DMS 273 (cell line): ENCODE data around the gene ADAMTSL3.
"Not testable (repeated sequence)": the region's sequence is repeated elsewhere in the genome, so short reads cannot be mapped to it uniquely, and the experiment has no call there.

Experiments
- DNase-seq: peaks from one replicate; lab custom pipeline; 2025; ENCODE audit not compliant: unreplicated experiment; lab: John Stamatoyannopoulos, UW

The ADAMTSL3 gene

GRCh38 chr15:84006421-84006820 is 352.5 kb downstream of the ADAMTSL3 start:
- DNase-seq = no peak

GRCh38 chr15:84009616-84010015 is 355.7 kb downstream of the ADAMTSL3 start:
- DNase-seq = no peak

GRCh38 chr15:84010246-84010645 is 356.3 kb downstream of the ADAMTSL3 start:
- no peak for DNase-seq

GRCh38 chr15:84016371-84016770 is 362.4 kb downstream of the ADAMTSL3 start:
- no peak for DNase-seq

GRCh38 chr15:84022516-84022915 is 368.6 kb downstream of the ADAMTSL3 start:
- no peak for DNase-seq

GRCh38 chr15:84023636-84024035 is 369.7 kb downstream of the ADAMTSL3 start:
- DNase-seq = peak; percentile 57

GRCh38 chr15:84033793-84034553 is 380.1 kb downstream of the ADAMTSL3 start:
- no peak for DNase-seq

- peak; percentile 33 for DNase-seq
Measured at GRCh38 chr15:84034578-84035398, 380.9 kb downstream of the ADAMTSL3 start.

- DNase-seq = peak; percentile 52
Measured at GRCh38 chr15:84035399-84035766, 381.5 kb downstream of the ADAMTSL3 start.

GRCh38 chr15:84037301-84037700 is 383.4 kb downstream of the ADAMTSL3 start:
- DNase-seq = no peak

GRCh38 chr15:84042434-84043056 is 388.6 kb downstream of the ADAMTSL3 start:
- peak; percentile 25 for DNase-seq

GRCh38 chr15:84046064-84046637 is 392.2 kb downstream of the ADAMTSL3 start:
- DNase-seq = no peak

- DNase-seq = not testable (repeated sequence)
Measured at GRCh38 chr15:84049480-84049879, 395.6 kb downstream of the ADAMTSL3 start.

- no peak for DNase-seq
Measured at GRCh38 chr15:84050076-84050475, 396.2 kb downstream of the ADAMTSL3 start.

- not testable (repeated sequence) for DNase-seq
Measured at GRCh38 chr15:84051146-84051545, 397.2 kb downstream of the ADAMTSL3 start.

- not testable (repeated sequence) for DNase-seq
Measured at GRCh38 chr15:84054544-84054943, 400.6 kb downstream of the ADAMTSL3 start.

- DNase-seq = no peak
Measured at GRCh38 chr15:84057714-84058331, 403.9 kb downstream of the ADAMTSL3 start.

- DNase-seq = not testable (repeated sequence)
Measured at GRCh38 chr15:84063674-84064073, 409.8 kb downstream of the ADAMTSL3 start.

GRCh38 chr15:84068674-84069073 is 414.8 kb downstream of the ADAMTSL3 start:
- not testable (repeated sequence) for DNase-seq

GRCh38 chr15:84078038-84078437 is 424.1 kb downstream of the ADAMTSL3 start:
- DNase-seq = not testable (repeated sequence)
